Kidney (tissue), 14 donors: ENCODE results near the gene IFI16. TPM values are rescaled to one million over a fixed set of nuclear protein-coding genes. Genes with fewer than 3 reads are reported as not detected.

Experiments
- DNase-seq, 5 donors: peaks; one replicate each; pipeline ENCODE4 v3.0.0-alpha.2; 2013 to 2020
- FAIRE-seq: peaks from 2 replicates; lab custom pipeline; 2012; peaks lifted over from hg19 to GRCh38; lab: Jason Lieb, UNC
- H3K27ac ChIP-seq, 2 donors: one replicate each; pipeline ENCODE4 v1.7.0; 2013; ENCODE audit warnings: low read depth in 2 of 2, low read length in 2 of 2, inconsistent platforms in 1 of 2
- H3K27me3 ChIP-seq: one replicate; pipeline ENCODE4 v1.7.1; 2013; ENCODE audit warnings: low read length, inconsistent platforms; ENCODE audit not compliant: control insufficient read depth, insufficient read depth
- H3K36me3 ChIP-seq, 3 donors: one replicate each; pipeline versions ENCODE4 v1.7.0 to v1.7.1; 2013; ENCODE audit warnings: low read length in 3 of 3, control low read depth in 1 of 3, inconsistent platforms in 1 of 3; ENCODE audit not compliant: insufficient read depth in 3 of 3, control insufficient read depth in 2 of 3
- H3K4me1 ChIP-seq, 3 donors: one replicate each; pipeline versions ENCODE4 v1.7.0 to v1.7.1; 2013; ENCODE audit warnings: low read length in 3 of 3, inconsistent platforms in 1 of 3, low read depth in 1 of 3; ENCODE audit not compliant: control insufficient read depth in 2 of 3, insufficient read depth in 2 of 3
- H3K4me3 ChIP-seq, 3 donors: one replicate each; pipeline versions ENCODE4 v1.7.0 to v1.8.1; 2013; ENCODE audit warnings: low read length in 3 of 3, control low read depth in 1 of 3, inconsistent platforms in 1 of 3
- H3K9ac ChIP-seq, 3 donors: one replicate each; pipeline versions ENCODE4 v1.7.0 to v1.7.1; 2013; ENCODE audit warnings: low read length in 3 of 3, control low read depth in 1 of 3, inconsistent platforms in 1 of 3
- H3K9me3 ChIP-seq, 3 donors: one replicate each; pipeline versions ENCODE4 v1.7.0 to v1.7.1; 2013; ENCODE audit warnings: low read length in 3 of 3, control low read depth in 1 of 3, inconsistent platforms in 1 of 3; ENCODE audit not compliant: control insufficient read depth in 2 of 3, insufficient read depth in 1 of 3
- intact Hi-C: fragments of 100-400 bp; cut with DNase I; formaldehyde crosslinking; loops from one replicate; pipeline ENCODE4 v1.11.1; 2022
- polyA plus RNA-seq: library from polyadenylated mRNA; stranded (reverse); fragments of 350-450 nt; fragmentation: Illumina TruSeq; extraction: RNeasy Lipid Tissue Mini Kit (QIAGEN cat#74804); gene quantifications from one replicate; pipeline ENCODE4 v1.2.3, GENCODE V29; 2014; ENCODE audit warnings: low read depth, low replicate concordance; ENCODE audit not compliant: insufficient read depth
- total RNA-seq: library from RNA; stranded (reverse); fragmentation: NEBNext Ultra II Directional; extraction: Animal tissue kit (Norgen Biotek cat#: 25700); gene quantifications from one replicate; pipeline ENCODE4 v1.2.1, GENCODE V29; 2021
- TF ChIP-seq, protein P1 (sequence below): IDR thresholded peaks from 3 replicates; pipeline ENCODE4 v1.5.1; 2012; ENCODE audit warnings: mild to moderate bottlenecking, moderate library complexity, borderline replicate concordance; ENCODE audit not compliant: insufficient read depth; ENCODE audit errors: extremely low read depth
- donor health status: control.
- donor health status: control.
- donor health status: control.
- donor health status: control.
- donor health status: control.
- donor health status: DM: yes; HTN: yes; CAD: no.
- donor health status: Normal renal cell carcinoma (clear cell type).

Gene IFI16
- total and polyA plus RNA-seq, 2 donors from 2014 or later = 30.0 to 91.8 TPM

GRCh38 chr1:159084867-159085266 is 75.2 kb downstream of the IFI16 start:
- FAIRE-seq (no peak), DNase-seq (no peak)
- TF ChIP-seq, protein P1, sequence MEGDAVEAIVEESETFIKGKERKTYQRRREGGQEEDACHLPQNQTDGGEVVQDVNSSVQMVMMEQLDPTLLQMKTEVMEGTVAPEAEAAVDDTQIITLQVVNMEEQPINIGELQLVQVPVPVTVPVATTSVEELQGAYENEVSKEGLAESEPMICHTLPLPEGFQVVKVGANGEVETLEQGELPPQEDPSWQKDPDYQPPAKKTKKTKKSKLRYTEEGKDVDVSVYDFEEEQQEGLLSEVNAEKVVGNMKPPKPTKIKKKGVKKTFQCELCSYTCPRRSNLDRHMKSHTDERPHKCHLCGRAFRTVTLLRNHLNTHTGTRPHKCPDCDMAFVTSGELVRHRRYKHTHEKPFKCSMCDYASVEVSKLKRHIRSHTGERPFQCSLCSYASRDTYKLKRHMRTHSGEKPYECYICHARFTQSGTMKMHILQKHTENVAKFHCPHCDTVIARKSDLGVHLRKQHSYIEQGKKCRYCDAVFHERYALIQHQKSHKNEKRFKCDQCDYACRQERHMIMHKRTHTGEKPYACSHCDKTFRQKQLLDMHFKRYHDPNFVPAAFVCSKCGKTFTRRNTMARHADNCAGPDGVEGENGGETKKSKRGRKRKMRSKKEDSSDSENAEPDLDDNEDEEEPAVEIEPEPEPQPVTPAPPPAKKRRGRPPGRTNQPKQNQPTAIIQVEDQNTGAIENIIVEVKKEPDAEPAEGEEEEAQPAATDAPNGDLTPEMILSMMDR = no peak
- no peak overlapping the region for H3K4me3 ChIP-seq
- intact Hi-C loops = no loop called here
- H3K27me3 ChIP-seq = no peaks in the 10 kb centered on the region
- no peak overlapping the region for H3K27ac ChIP-seq
- H3K4me1 ChIP-seq = no peaks in the 10 kb centered on the region
- no peaks in the 10 kb centered on the region for H3K9me3 ChIP-seq
- H3K9ac ChIP-seq = no peak overlapping the region
- H3K36me3 ChIP-seq = no peaks in the 10 kb centered on the region

DNA sequence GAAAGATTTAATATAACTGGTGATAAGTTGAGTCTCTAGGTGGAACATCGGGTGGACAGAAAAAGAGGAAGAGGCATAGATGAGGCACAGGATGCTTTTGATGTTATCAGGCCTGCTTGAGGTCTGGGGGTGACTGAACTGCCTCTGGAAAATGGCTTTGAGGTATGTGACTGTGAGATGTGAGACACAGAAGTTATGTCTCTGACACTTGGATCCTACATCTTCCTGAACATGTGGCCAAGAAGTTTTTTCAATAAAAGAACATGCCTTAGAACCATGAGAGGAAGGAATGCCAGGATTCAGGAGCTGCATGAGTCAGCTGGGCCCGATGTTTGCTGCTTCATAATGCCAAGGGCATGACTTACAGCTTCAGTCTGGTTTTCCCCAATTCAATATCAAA is 78.3 kb downstream of the IFI16 start:
- no peaks in the 10 kb centered on the region for H3K4me1 ChIP-seq
- H3K9ac ChIP-seq = no peak overlapping the region
- no peaks in the 10 kb centered on the region for H3K36me3 ChIP-seq
- no peaks in the 10 kb centered on the region for H3K27me3 ChIP-seq
- TF ChIP-seq, protein P1 = no peak
- no peak overlapping the region for H3K4me3 ChIP-seq
- no peaks in the 10 kb centered on the region for H3K9me3 ChIP-seq
- DNase-seq (no peak), FAIRE-seq (no peak)
- no peak overlapping the region for H3K27ac ChIP-seq
- intact Hi-C loops = no loop called here

- intact Hi-C loops = no loop called here
- Histone ChIP-seq H3K27me3 (no peaks in the 10 kb centered on the region), H3K36me3 (no peaks in the 10 kb centered on the region), H3K27ac (no peak overlapping the region), H3K4me1 (no peaks in the 10 kb centered on the region), H3K4me3 (no peak overlapping the region), H3K9me3 (no peaks in the 10 kb centered on the region), H3K9ac (no peak overlapping the region)
- TF ChIP-seq, protein P1 = no peak
- no peak for DNase-seq
- FAIRE-seq = no peak
Measured at GRCh38 chr1:159088546-159089183, 79.0 kb downstream of the IFI16 start.

GRCh38 chr1:159089184-159089791 is 79.6 kb downstream of the IFI16 start:
- Histone ChIP-seq H3K4me3 (no peak overlapping the region), H3K27ac (no peak overlapping the region), H3K9ac (no peak overlapping the region), H3K4me1 (no peaks in the 10 kb centered on the region), H3K36me3 (no peaks in the 10 kb centered on the region), H3K9me3 (no peaks in the 10 kb centered on the region), H3K27me3 (no peaks in the 10 kb centered on the region)
- DNase-seq (no peak), FAIRE-seq (no peak)
- intact Hi-C loops = no loop called here
- TF ChIP-seq, protein P1 = peak; percentile 25
